Measurements from ENCODE around the gene SCAMP4.

DNA sequence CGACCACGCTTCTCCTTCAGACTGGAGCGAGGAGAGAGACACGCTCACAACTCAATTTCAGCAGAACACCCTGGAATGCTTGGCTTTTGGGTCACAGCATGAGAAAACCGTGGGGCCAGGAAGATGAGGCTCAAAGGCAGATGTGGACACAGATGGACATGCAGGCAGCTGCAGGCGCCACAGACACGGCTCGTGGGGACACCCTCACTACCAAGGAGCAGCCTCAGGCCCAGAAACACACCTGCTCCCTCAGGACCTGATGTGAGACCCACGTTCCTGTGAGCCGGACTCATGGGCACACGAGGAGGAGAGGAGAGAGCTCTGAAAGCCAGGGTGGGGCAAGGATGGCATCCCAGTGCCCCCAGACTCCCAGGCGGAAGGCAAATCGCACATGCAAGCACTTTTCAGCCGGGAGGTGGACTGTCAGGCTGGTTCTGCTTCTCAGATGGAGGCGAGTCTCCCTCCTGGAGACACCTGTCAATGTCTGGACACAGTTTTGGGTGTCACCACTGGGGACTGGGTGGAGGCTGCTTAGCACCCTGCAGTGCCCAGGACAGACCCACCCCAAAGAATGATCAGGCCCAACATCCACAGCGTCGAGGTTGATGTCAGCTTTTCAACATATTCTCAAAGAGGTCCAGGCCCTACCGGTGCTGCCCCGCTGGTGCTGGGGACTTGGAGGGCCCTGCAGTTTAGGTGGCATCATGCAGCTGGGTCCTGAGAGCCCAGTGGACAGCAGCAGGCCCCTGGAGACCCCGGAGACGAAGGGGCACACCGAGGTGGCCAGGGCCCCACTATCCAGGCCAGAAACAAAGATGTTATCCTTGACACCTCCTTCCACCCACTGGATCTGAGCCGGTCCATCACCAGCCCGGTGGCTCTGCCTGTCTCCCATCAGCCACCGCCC lies 22.2 kb upstream of the SCAMP4 start:
- TF ChIP-seq, protein P1, sequence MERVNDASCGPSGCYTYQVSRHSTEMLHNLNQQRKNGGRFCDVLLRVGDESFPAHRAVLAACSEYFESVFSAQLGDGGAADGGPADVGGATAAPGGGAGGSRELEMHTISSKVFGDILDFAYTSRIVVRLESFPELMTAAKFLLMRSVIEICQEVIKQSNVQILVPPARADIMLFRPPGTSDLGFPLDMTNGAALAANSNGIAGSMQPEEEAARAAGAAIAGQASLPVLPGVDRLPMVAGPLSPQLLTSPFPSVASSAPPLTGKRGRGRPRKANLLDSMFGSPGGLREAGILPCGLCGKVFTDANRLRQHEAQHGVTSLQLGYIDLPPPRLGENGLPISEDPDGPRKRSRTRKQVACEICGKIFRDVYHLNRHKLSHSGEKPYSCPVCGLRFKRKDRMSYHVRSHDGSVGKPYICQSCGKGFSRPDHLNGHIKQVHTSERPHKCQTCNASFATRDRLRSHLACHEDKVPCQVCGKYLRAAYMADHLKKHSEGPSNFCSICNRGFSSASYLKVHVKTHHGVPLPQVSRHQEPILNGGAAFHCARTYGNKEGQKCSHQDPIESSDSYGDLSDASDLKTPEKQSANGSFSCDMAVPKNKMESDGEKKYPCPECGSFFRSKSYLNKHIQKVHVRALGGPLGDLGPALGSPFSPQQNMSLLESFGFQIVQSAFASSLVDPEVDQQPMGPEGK (CRISPR knock-in tag; IDR thresholded peaks at IDR 0.05; ENCODE audit: borderline replicate concordance) = no peak
- no peak for TF ChIP-seq ZNF70 (CRISPR knock-in tag; IDR thresholded peaks at IDR 0.05)
- no peak for TF ChIP-seq ESRRG (CRISPR knock-in tag; IDR thresholded peaks at IDR 0.05)
